Inferior parietal cortex (tissue), 1 donor: ENCODE measurements around the gene LAMP5.
A peak's percentile ranks its signal among the peaks of the same experiment; 100 is the strongest.

Source experiments
- DNase-seq: peaks from one replicate; pipeline ENCODE4 v3.0.0-alpha.2; 2016; ENCODE audit errors: extremely low spot score

The LAMP5 gene

GRCh38 chr20:9514461-9515213 is at the start of gene LAMP5:
Gene LAMP5 (plus strand): TSS chr20:9514590. CDS start chr20:9514853, 263 bp downstream.
- DNase-seq = no peak

GRCh38 chr20:9467995-9468394 is 46.4 kb upstream of the LAMP5 start:
- no peak for DNase-seq

GRCh38 chr20:9474835-9475415 is 39.5 kb upstream of the LAMP5 start:
- DNase-seq = peak; percentile 30

- peak; percentile 23 for DNase-seq
Observed at GRCh38 chr20:9475456-9475855, 38.9 kb upstream of the LAMP5 start.

- no peak for DNase-seq
Observed at GRCh38 chr20:9476174-9476573, 38.2 kb upstream of the LAMP5 start.

- no peak for DNase-seq
Observed at GRCh38 chr20:9476637-9477036, 37.8 kb upstream of the LAMP5 start.

GRCh38 chr20:9478771-9479170 is 35.6 kb upstream of the LAMP5 start:
- DNase-seq = no peak

GRCh38 chr20:9480066-9480465 is 34.3 kb upstream of the LAMP5 start:
- DNase-seq = no peak

GRCh38 chr20:9482180-9482579 is 32.2 kb upstream of the LAMP5 start:
- DNase-seq = no peak

- no peak for DNase-seq
Observed at GRCh38 chr20:9483131-9483530, 31.3 kb upstream of the LAMP5 start.

- no peak for DNase-seq
Observed at GRCh38 chr20:9485614-9486340, 28.6 kb upstream of the LAMP5 start.

- DNase-seq = no peak
Observed at GRCh38 chr20:9487231-9487630, 27.2 kb upstream of the LAMP5 start.

- peak; percentile 42 for DNase-seq
Observed at GRCh38 chr20:9488063-9488462, 26.3 kb upstream of the LAMP5 start.

GRCh38 chr20:9490161-9490560 is 24.2 kb upstream of the LAMP5 start:
- DNase-seq = no peak

GRCh38 chr20:9490631-9491030 is 23.8 kb upstream of the LAMP5 start:
- DNase-seq = no peak

GRCh38 chr20:9491324-9491723 is 23.1 kb upstream of the LAMP5 start:
- DNase-seq = no peak

GRCh38 chr20:9492067-9492466 is 22.3 kb upstream of the LAMP5 start:
- DNase-seq = no peak

- no peak for DNase-seq
Observed at GRCh38 chr20:9493803-9494202, 20.6 kb upstream of the LAMP5 start.

GRCh38 chr20:9495701-9496100 is 18.7 kb upstream of the LAMP5 start:
- DNase-seq = no peak

GRCh38 chr20:9496155-9496554 is 18.2 kb upstream of the LAMP5 start:
- no peak for DNase-seq

- no peak for DNase-seq
Observed at GRCh38 chr20:9498322-9498721, 16.1 kb upstream of the LAMP5 start.

GRCh38 chr20:9499126-9499899 is 15.1 kb upstream of the LAMP5 start:
- no peak for DNase-seq
